BLaER1 (cell line): ENCODE data around the gene SLCO2B1.

ENCODE experiments used
- H3K27ac ChIP-seq: shearing (Covaris generic); formaldehyde crosslinking; 2 replicates; pipeline ENCODE4 v1.8.1; 2022
- H3K27me3 ChIP-seq: shearing (Covaris generic); formaldehyde crosslinking; 2 replicates; pipeline ENCODE4 v1.8.1; 2022
- H3K36me3 ChIP-seq: shearing (Covaris generic); formaldehyde crosslinking; 2 replicates; pipeline ENCODE4 v1.8.1; 2022
- H3K4me1 ChIP-seq: shearing (Covaris generic); formaldehyde crosslinking; 2 replicates; pipeline ENCODE4 v1.8.1; 2022
- H3K4me2 ChIP-seq: shearing (Covaris generic); formaldehyde crosslinking; 2 replicates; pipeline ENCODE4 v1.8.1; 2022
- H3K4me3 ChIP-seq: shearing (Covaris generic); formaldehyde crosslinking; 2 replicates; pipeline ENCODE4 v1.8.1; 2022
- H3K9ac ChIP-seq: shearing (Covaris generic); formaldehyde crosslinking; 2 replicates; pipeline ENCODE4 v1.8.1; 2022
- H3K9me3 ChIP-seq: shearing (Covaris generic); formaldehyde crosslinking; 2 replicates; pipeline ENCODE4 v1.8.1; 2022
- H4K20me1 ChIP-seq: shearing (Covaris generic); formaldehyde crosslinking; 2 replicates; pipeline ENCODE4 v1.8.1; 2022
- Cebpa-rat ChIP-seq: shearing (Covaris generic); IDR thresholded peaks from 2 replicates; pipeline ENCODE4 v1.8.1; 2022

SLCO2B1 gene

GRCh38 chr11:75245356-75246005 lies 94.6 kb downstream of the SLCO2B1 start:
- peaks cover 11% of the 10 kb centered on the region for H3K9me3 ChIP-seq
- no peak overlapping the region for H3K4me2 ChIP-seq
- H4K20me1 ChIP-seq, result peaks cover 22% of the 10 kb centered on the region
- no peak overlapping the region for H3K4me3 ChIP-seq
- H3K4me1 ChIP-seq, result peaks cover 17% of the 10 kb centered on the region
- no peak for TF ChIP-seq Cebpa-rat
- H3K36me3 ChIP-seq, result no peaks in the 10 kb centered on the region
- H3K9ac ChIP-seq, result no peak overlapping the region
- H3K27ac ChIP-seq, result no peak overlapping the region
- H3K27me3 ChIP-seq, result peaks cover 34% of the 10 kb centered on the region

- Histone ChIP-seq H3K9ac (no peak overlapping the region), H3K4me1 (peaks cover 10% of the 10 kb centered on the region), H3K4me3 (no peak overlapping the region), H3K9me3 (peaks cover 10% of the 10 kb centered on the region), H4K20me1 (peaks cover 15% of the 10 kb centered on the region; the same call in 1 of the 2 replicates), H3K4me2 (no peak overlapping the region), H3K27me3 (peaks cover 27% of the 10 kb centered on the region), H3K27ac (no peak overlapping the region), H3K36me3 (no peaks in the 10 kb centered on the region)
- TF ChIP-seq Cebpa-rat, result no peak
Observed at GRCh38 chr11:75246006-75246670, 95.2 kb downstream of the SLCO2B1 start.

GRCh38 chr11:75246671-75247350 lies 95.9 kb downstream of the SLCO2B1 start:
- H3K27me3 ChIP-seq, result peaks cover 20% of the 10 kb centered on the region
- H3K4me2 ChIP-seq, result no peak overlapping the region
- H3K36me3 ChIP-seq, result no peaks in the 10 kb centered on the region
- no peak overlapping the region for H3K4me3 ChIP-seq
- H3K27ac ChIP-seq, result no peak overlapping the region
- H3K4me1 ChIP-seq, result peaks cover 4% of the 10 kb centered on the region
- no peak for TF ChIP-seq Cebpa-rat
- no peak overlapping the region for H3K9ac ChIP-seq
- H4K20me1 ChIP-seq, result peaks cover 11% of the 10 kb centered on the region; the same call in 1 of the 2 replicates
- H3K9me3 ChIP-seq, result 0 out of 2 replicates have a peak, but pooled peaks cover 3% of the 10 kb centered on the region

GRCh38 chr11:75248924-75249256 lies 98.0 kb downstream of the SLCO2B1 start:
- H3K4me1 ChIP-seq, result no peaks in the 10 kb centered on the region
- H3K9me3 ChIP-seq, result peaks cover 10% of the 10 kb centered on the region
- H4K20me1 ChIP-seq, result 0 out of 2 replicates have a peak, but pooled peaks cover 5% of the 10 kb centered on the region

GRCh38 chr11:75249704-75250103 lies 98.8 kb downstream of the SLCO2B1 start:
- Histone ChIP-seq H3K27ac (no peak overlapping the region), H3K9me3 (peaks cover 10% of the 10 kb centered on the region), H3K27me3 (no peaks in the 10 kb centered on the region), H3K4me2 (no peak overlapping the region), H4K20me1 (no peaks in the 10 kb centered on the region), H3K36me3 (no peaks in the 10 kb centered on the region), H3K9ac (no peak overlapping the region), H3K4me3 (no peak overlapping the region), H3K4me1 (no peaks in the 10 kb centered on the region)
- no peak for TF ChIP-seq Cebpa-rat

More at GRCh38 chr11:75248924-75249256, 98.0 kb downstream of the SLCO2B1 start:
- Histone ChIP-seq H3K9ac (no peak overlapping the region), H3K4me2 (no peak overlapping the region), H3K36me3 (no peaks in the 10 kb centered on the region), H3K27ac (no peak overlapping the region), H3K4me3 (no peak overlapping the region), H3K27me3 (no peaks in the 10 kb centered on the region; the same call in 1 of the 2 replicates)
- TF ChIP-seq Cebpa-rat, result no peak

- Histone ChIP-seq H3K9ac (no peak overlapping the region), H3K36me3 (no peaks in the 10 kb centered on the region), H3K4me2 (no peak overlapping the region), H3K4me3 (no peak overlapping the region), H3K9me3 (peaks cover 10% of the 10 kb centered on the region), H4K20me1 (no peaks in the 10 kb centered on the region), H3K27ac (no peak overlapping the region), H3K4me1 (no peaks in the 10 kb centered on the region), H3K27me3 (no peaks in the 10 kb centered on the region)
- no peak for TF ChIP-seq Cebpa-rat
Observed at GRCh38 chr11:75254326-75254725, 103.4 kb downstream of the SLCO2B1 start.
